Ramos (cell line): ENCODE results near the gene MADD.
"Not testable (repeated sequence)": the region's sequence is repeated elsewhere in the genome, so short reads cannot be mapped to it uniquely, and the experiment has no call there.

Experiments used
- in situ Hi-C: fragments of 300-500 bp; cut with MboI; formaldehyde crosslinking; loops from one replicate; pipeline ENCODE4 v1.14.3; 2022; ENCODE audit warnings: low sequenced_read_pairs; ENCODE audit not compliant: unreplicated experiment

MADD gene

GRCh38 chr11:47333886-47334443, 64.0 kb downstream of the MADD start:
- in situ Hi-C loops: no loop called here

- in situ Hi-C loops: not testable (repeated sequence)
Measured at GRCh38 chr11:47334699-47335411, 64.9 kb downstream of the MADD start.

DNA sequence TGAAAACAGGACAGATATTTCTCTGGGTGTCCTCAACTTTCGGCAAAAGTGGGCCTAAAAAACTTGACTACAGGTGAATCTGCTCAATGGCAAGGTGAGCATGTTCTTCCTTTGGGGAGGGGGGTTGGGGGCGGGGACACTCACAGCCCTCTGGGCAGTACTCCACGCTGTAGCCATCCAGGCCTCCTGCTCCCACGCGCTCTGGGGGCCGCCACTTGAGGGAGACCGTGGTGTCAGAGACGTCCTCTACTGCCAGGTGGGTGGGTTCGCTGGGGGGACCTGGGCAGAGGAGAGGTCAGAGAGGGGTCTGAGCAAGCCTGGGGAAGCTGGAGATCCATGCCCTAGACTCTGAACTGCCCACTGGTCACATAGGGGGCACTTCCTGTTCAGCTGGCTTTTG, 65.8 kb downstream of the MADD start:
- in situ Hi-C loops: no loop called here

DNA sequence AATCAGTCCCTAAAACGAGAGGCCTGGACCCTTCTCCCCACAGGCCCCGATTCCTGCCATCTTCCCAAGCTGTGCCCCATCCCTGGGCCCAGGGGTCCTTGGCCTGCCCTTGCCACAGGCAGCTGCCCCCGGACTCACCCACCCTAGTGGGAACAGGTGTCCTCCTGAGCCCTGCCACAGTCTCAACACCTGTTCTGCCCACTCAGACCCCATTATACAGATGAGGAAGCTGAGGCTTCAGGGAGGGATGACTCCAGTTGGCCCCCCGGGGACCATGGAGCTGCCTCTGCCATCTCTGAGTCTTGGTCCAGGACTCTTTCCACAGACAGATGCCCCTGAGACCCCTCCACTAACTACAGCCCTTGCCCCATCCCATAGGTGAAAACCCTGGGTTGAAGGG, 66.7 kb downstream of the MADD start:
- in situ Hi-C loops: no loop called here

- in situ Hi-C loops: no loop called here
Measured at GRCh38 chr11:47337229-47337924, 67.4 kb downstream of the MADD start.

DNA sequence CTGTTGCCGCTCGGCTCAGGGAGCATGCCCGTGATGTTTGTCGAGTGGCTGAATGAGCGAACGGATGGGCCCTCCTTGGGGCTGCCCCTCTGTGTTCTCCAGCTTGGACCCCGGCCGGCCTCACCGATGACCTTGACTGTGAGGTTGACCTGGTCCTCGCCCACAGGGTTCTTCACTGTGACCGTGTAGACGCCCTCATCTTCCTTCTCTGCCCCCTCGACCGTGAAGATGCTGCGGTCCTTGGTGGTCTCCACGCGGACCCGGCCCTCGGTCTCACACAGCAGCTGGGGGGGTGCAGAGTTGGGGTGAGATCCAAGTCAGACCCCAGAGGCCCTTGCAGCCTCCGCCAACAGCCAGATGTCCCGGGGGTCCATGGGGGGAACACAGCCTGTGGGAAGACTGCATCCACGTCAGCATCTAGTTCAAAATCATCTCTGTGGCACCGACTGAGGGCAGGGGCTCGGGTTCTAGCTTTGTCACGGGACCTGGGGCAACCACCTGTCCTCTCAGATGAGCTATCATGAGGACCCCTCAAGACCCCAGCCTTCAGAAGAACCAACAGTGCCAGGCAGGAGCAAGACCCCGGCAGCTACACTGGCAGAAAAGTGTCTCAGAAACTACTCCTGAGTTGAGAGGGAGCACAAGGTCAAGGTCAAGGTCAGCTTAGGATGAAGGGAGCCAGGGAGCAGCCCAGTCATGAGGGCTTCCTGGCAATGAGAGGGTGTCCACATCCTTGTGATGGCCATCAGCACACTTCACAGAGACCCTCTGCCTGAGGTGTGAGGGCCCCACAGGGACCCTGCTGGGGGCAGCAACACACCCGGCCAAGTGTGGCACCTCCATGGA, 68.7 kb downstream of the MADD start:
- in situ Hi-C loops: no loop called here

DNA sequence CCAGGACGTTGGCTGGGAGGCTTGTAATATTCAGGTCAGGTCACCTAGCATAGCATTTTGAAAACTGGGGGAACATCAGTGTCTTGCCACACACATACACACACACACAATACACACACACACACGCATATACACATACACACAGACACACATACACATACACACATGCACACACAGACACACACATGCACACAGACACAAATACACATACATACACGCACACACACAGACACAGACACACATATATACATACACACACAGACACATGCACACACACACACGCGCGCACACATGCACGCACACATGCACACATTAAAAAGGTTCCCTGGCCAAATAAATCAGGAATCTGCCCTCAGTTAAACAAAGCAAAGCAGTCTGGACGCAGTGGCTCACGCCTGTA, 70.1 kb downstream of the MADD start:
- in situ Hi-C loops: no loop called here

GRCh38 chr11:47340980-47341775, 71.2 kb downstream of the MADD start:
- in situ Hi-C loops: no loop called here

DNA sequence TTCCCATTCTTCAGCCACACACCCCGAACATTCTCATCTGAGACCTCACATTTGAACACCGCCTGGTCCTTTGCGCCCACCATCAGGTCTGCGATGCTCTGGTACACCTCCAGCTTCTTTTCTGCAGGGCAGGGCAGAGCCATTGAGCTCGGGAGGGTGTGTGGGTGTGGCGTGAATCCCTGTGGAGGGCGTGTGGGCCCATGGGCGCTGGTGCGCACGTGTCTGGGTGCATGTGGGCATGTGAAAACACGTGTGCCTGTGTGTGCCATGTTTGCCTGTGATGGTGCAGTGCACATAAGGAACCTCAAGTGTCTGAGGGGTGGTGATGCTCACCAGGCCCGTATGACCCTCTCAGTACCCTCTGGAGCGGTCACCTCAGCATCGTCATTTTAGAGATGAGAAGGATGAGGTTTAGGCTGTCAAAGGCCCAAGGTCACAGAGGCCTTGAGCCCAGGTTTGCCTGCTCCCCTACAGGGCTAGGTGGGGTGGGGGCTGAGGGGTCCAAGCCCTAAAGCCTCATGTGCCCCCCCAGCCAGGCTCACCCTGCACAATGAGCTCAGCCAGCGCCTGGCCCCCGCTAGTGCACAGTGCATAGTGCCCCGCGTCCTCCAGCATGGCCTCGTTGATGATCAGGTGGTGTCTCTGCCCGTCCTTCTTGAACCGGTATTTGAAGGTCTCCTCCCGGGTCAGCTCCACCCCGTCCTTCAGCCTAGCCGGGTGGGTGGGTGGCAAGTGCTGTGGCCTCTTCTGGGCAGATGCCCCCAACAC, 72.3 kb downstream of the MADD start:
- in situ Hi-C loops: no loop called here

- in situ Hi-C loops: no loop called here
Measured at GRCh38 chr11:47342854-47343253, 72.9 kb downstream of the MADD start.

- in situ Hi-C loops: no loop called here
Measured at GRCh38 chr11:47345890-47346563, 76.1 kb downstream of the MADD start.

DNA sequence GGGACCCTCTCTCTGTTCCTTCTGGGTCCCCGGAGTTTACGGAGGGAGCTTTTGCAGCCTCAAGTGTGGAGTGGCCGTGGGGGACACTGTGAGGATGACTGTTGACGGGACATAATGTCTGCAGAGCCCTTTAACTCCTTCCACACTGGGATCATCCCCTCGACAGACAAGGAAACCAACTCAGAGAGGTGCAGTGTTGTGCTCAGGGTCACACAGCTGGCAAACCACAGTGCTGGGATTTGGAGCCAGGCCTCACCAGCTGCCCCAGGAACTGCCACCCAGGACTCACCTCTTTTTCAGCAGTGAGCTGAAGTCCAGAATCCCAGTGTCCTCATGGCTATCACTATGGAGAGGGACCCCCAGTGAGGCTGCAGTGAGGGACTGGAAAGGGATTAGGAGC, 77.2 kb downstream of the MADD start:
- in situ Hi-C loops: no loop called here

DNA sequence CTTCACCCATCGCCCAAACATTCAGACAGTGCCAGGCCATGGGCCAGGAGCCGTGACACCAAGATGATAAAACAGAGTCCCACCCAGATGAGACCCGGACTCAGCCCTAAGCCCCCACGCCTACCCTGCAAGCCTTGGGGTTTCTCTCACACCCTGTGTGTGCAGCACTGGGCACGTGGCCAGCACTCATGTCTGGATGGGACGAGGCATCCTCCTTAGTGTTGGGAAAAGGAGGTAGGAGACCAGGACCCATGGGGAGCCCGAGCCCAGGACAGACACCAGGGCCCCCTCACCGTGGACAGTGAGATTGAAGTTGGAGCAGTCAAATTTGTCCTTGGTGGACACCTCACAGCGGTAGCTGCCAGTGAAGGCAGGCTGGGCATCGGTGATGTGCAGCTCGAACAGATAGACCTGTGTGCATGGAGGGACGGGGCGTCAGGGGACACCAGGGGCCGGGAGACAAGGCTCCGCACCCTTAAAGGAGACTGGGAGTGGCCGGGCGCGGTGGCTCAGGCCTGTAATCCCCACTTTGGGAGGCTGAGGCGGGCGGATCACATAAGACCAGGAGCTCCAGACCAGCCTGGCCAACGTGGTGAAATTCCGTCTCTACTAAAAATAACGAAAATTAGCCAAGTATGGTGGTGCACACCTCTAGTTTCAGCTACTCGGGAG, 78.3 kb downstream of the MADD start:
- in situ Hi-C loops: no loop called here

DNA sequence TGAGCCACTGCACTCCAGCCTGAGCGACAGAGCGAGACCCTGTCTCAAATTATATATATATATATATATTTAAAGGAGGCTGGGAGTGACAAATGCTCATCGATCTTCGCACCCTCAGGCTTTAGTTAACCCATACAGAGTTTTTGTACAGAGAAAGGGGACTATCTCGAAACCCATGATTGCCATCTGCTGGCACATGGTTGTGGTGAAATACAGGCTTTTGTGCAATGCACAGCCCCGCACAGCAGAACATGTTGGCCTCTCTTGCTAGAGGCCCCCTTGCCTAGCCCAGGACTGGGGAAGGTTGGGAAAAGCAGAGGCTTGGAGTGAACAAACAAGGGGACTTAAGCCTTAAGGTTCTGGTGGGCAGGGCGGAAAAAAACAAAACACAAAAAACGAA, 78.9 kb downstream of the MADD start:
- in situ Hi-C loops: no loop called here

DNA sequence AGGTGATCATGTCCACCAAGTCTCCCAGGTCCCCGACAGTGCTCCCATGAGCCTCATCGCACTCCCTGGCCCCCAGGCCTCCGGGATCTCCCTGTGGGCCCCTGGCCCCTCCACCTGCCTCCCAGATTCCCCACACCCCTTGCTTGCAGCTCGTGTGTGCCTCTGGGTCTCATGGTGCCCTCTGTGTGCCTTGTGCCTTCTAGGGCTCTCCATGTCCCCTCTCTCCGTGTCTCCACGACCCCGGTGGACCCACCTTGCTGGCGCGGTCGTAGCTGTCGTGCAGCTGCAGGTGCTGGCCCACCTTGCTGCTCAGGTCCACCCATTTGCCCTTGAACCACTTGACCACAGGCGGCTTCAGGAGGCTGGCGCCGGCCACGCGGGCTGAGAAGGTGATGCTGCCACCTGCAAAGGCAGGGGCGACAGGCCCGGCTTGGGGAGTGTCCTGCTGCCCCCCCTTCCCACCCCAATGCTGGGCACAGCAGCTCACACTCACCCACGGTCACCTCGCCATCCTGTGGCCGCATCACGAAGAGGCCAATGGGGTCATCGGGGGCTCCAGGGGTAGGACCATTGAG, 79.7 kb downstream of the MADD start:
- in situ Hi-C loops: no loop called here

GRCh38 chr11:47350315-47350714, 80.4 kb downstream of the MADD start:
- in situ Hi-C loops: no loop called here

- in situ Hi-C loops: no loop called here
Measured at GRCh38 chr11:47351156-47352126, 81.5 kb downstream of the MADD start.
